GM18519 (cell line): ENCODE data around the gene OGFOD1.

Experiments
- ATAC-seq: cut with Tn5 transposase; IDR thresholded peaks from one replicate; pipeline ENCODE4 v1.9.1; 2021; ENCODE audit warnings: mild to moderate bottlenecking, moderate library complexity; ENCODE audit not compliant: unreplicated experiment, low FRiP score

OGFOD1 gene

GRCh38 chr16:56425439-56425832 is 25.9 kb upstream of the OGFOD1 start, which contains the start of gene AMFR:
Gene AMFR (minus strand): TSS chr16:56425545. CDS start chr16:56425327, 218 bp downstream.
- peak; percentile 65 for ATAC-seq

DNA sequence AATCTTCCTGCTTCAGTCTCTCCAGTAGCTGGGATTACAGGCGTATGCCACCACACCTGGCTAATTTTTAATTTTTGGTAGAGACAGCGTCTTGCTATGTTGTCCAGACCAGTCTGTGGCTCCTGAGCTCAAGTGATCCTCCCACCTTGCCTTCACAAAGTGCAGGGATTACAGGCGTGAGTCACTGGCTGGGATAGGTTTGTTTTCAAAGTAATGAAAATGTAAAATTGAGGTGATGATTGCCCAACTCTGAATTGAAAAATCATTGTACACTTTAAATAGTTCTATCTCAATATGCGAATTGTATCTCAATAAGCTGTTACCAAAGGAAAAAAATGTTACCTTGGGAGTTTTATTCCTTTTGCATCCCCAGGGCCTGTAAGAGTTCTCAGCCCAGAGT is 24.8 kb upstream of the OGFOD1 start:
- ATAC-seq, result no peak

GRCh38 chr16:56428091-56428490 is 23.3 kb upstream of the OGFOD1 start:
- ATAC-seq, result no peak

DNA sequence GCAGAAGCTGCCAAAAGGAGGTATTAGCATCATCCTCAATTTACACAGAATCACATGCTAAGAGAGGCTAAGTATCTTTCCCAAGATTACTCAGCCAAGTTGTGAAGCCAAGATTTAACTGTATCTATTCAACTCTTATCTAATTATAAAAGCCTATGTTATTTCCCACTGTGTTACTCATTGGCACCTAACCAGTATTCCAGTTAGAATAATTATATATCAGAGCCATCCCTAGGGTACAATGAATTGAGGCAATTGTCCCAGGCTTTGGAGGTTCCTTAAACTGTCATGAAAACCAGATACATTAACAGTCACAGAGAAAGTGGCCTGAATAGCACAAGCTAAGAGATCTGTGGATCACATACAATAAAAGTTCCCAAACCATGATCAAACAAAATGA is 15.1 kb upstream of the OGFOD1 start:
- ATAC-seq, result no peak

DNA sequence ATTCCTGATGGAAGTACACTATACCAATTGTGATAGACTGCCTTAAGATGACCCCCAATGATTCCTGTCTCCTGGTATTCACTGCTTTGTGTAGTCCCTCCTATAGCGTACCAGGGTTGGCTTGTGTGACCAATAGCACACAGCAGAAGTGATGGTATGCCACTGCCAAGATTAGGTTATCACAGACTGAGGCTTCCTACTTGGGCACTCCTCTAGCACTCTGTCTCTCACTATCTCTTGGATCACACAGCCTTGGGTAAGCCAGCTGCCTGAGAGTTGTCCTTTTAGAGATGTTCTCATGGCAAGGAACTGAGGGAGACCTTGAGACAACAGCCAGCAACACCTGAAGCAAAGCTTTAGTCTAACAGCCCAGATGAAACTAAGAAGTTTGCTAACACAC is 13.3 kb upstream of the OGFOD1 start:
- ATAC-seq, result no peak

DNA sequence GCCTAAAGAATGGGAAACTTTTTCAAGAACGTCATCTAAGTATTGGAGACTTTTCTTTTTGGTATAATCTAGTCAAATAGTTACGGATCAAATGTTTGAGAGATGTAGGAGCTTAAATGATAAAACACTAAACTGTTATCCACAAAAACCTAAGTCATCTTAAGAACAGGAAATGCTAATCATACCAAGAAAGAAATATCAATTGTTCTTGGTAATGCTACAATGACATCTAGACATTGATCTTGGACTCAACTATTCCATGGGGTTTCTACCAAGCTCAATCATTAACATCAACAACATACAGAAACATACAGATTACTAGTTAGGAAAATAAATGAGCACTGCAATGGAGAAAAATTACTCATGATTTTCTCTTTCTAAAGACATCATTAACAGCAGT is 4.1 kb upstream of the OGFOD1 start:
- ATAC-seq, result no peak

- ATAC-seq, result no peak
These were observed 3.3 kb upstream of the OGFOD1 start for GRCh38 chr16:56448005-56448404.

DNA sequence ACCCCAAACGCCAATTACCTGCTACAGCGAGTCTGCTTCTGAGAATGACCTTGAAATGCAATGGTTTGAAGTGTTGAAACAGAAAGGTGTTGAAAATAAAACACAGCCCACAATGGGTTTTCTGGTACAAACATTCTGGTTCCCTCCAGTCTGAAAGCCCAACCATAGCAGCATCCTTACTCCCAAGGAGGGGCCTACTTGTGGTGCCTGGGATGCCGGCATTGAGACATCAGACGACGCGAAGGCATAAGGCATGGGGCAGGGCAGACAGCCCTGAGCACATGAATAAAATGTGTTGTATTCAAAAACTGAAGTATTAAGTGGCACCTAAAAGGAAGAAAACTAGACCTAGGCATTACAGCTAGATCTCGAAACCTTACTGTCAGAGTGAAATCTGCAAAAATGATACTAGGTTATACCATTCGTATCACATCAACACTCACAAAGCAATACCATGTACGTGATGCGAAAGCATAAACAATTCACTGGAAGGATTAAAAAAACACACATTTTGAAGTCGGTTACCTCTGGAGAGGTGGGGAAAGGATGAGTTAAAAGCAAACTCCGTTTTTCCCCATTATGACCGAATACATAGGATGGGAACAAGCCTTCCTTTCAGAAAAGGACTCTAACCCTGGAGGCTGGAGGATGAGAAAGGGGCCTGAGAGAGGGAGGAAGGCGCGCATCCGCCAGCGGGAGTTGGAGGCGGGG is 924 bp upstream of the OGFOD1 start:
- ATAC-seq, result peak; percentile 2

GRCh38 chr16:56451753-56452689 is 667 bp downstream of the OGFOD1 start:
- ATAC-seq, result no peak

DNA sequence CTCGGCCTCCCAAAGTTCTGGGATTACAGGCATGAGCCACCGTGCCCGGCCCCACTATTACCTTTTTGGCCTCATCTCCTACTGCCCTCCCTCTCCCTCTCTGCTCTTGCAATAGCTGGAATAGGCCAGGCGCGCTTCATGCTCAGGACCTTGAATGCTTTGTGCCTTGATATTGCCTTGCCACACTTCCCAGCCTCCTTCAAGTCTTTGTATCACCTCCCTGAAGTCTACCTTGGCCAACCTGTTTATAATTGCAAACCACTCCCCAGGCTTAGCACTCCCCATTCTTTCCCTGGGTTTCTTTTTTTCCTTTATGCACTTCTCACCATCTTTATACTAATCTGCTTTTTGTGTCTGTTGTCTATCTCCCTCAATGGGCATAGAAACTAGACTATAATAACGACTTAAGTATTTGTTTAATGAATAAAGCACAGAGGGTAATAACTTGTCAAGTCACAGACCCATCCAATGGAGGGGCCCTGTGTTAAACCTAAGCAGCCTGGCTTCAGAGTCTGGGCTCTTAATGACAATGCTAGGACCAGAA is 6.6 kb downstream of the OGFOD1 start:
- no peak for ATAC-seq

DNA sequence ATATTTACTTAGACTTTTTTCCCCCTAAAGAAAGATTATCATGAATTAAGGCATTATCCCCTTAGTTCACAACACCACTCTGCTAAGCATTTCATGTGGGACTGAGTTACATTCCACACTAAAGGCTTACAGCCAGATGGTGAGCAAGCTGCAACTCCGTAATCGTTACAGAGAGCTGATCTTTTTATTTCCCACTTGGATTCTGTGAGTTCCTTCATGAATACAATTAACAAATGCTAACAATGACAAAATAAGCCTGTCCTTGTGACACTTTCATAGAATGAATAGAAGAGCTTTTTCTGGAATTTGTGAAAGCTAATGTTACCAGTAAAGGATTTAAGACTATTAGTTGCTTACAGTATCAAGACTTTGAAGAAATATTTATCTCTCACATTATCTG is 8.7 kb downstream of the OGFOD1 start:
- no peak for ATAC-seq

DNA sequence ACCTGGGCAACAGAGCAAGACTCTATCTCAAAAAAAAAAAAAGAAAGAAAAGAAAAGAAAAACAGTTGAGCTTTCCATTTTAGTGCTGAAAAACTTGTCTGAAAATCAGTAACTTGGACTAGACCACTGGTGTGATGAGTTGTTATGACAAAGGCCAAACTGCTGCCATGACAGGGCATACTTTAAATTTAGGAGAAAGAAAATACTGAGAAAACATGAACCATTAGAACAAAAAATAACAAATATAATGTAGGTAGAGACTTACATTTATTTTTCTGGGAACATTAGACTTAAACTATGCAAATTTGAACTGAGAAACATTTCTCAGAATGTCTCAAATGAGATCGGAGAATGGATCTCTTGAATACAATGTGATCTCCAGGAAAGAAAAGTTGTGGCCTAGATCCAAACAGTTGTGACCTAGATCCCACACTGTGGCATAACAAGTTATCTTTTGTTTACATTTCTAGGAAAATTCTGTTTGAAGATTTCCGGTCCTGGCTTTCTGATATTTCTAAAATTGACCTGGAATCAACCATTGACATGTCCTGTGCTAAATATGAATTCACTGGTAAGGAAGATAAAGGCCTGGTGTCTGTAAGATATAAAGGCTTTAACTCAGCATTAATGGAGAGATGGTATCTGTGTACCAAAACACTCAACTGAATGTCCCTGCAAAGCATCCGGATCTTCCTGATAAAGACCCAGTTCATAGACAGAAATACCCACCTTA is 10.9 kb downstream of the OGFOD1 start:
- no peak for ATAC-seq

- ATAC-seq, result no peak
These were observed 11.8 kb downstream of the OGFOD1 start for GRCh38 chr16:56463153-56463552.

GRCh38 chr16:56466344-56466743 is 15.0 kb downstream of the OGFOD1 start:
- no peak for ATAC-seq

DNA sequence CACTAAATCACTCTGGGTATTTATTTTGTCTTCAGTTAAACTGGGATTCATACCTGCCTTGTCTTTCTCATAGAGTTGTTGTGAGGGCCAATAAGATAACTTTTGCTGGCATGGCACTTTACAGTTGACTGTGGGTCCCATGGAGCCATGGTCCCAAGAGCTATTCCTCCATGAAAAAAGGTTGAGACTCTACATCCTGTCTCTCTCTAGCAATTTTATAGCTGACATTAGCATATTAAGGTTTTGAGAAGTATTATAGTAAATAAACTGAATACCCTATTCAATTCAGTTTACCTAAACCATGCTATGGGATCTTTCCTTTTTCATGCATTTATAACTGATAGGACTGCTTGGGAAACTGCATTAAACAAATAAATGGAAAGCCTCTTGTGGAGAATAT is 17.4 kb downstream of the OGFOD1 start:
- ATAC-seq, result no peak

GRCh38 chr16:56469748-56470147 is 18.4 kb downstream of the OGFOD1 start:
- ATAC-seq, result no peak

- no peak for ATAC-seq
These were observed 18.9 kb downstream of the OGFOD1 start for GRCh38 chr16:56470232-56470631.

DNA sequence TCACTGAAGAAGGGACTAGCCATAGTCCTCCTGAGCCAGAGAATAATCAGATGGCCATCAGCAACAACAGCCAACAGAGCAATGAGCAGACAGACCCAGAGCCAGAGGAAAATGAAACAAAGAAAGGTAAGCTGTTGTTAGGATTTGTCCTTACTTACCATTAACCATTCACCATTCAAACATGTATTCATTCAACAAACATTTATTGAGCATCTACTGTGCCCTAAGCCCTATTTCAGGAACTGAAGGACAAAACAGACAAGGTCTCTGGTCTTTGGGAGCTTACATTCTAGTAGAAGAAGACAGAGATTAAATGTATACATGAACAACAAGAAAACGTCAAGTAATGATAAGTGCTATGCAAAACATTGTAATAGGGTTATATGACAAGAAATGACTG is 19.3 kb downstream of the OGFOD1 start:
- no peak for ATAC-seq

DNA sequence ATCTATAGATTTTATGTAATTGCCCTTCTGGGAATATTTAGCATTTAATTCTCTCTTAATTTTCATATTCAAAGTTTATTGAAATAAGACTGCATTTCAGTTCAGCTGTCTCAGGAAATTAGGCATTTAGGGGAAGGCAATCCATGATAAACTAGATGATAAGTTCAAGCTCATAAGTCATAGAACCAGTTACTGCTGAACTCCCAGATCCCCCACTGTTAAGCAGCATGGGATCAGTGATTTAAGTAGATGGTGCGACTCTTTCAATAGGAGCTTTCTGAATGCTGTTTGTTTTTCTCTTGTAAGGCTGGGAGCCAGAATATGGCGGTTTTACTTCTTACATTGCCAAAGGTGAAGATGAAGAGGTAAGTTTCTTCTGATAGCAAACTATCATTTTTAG is 23.8 kb downstream of the OGFOD1 start:
- no peak for ATAC-seq

GRCh38 chr16:56477096-56477878 is 25.9 kb downstream of the OGFOD1 start:
- no peak for ATAC-seq
